Calu3 (cell line): Measurements from ENCODE around the gene FCAMR. TPM values are rescaled to one million over a fixed set of nuclear protein-coding genes. Genes with fewer than 3 reads are reported as not detected.

Source experiments
- BruUV-seq: library from RNA; stranded (reverse); fragments of 400-500 nt; replicated peaks from 2 replicates; lab custom pipeline; 2021; lab: Mats Ljungman, UMichigan
- CTCF ChIA-PET: fragments of 300-600 bp; sonication (Branson Sonifier 250); formaldehyde crosslinking; loops from one replicate; lab custom pipeline; 2022; ENCODE audit warnings: antibody characterized with exemption; lab: Charles Lee
- DNase-seq: peaks from one replicate; pipeline ENCODE4 v3.0.0; 2022
- H3K27ac Mint-ChIP-seq: one replicate; pipeline ENCODE4 v1.8.0; 2022; ENCODE audit warnings: mixed read lengths; ENCODE audit not compliant: unreplicated experiment
- H3K27me3 Mint-ChIP-seq: one replicate; pipeline ENCODE4 v1.8.0; 2022; ENCODE audit warnings: mixed read lengths; ENCODE audit not compliant: unreplicated experiment
- H3K36me3 Mint-ChIP-seq: one replicate; pipeline ENCODE4 v1.8.0; 2022; ENCODE audit warnings: mild to moderate bottlenecking, moderate library complexity, mixed read lengths; ENCODE audit not compliant: insufficient read depth, unreplicated experiment
- H3K4me1 Mint-ChIP-seq: one replicate; pipeline ENCODE4 v1.8.0; 2022; ENCODE audit warnings: mild to moderate bottlenecking, low read depth, mixed read lengths; ENCODE audit not compliant: unreplicated experiment
- H3K4me3 Mint-ChIP-seq: one replicate; pipeline ENCODE4 v1.8.0; 2022; ENCODE audit warnings: mild to moderate bottlenecking, low read depth, moderate library complexity, mixed read lengths; ENCODE audit not compliant: unreplicated experiment
- H3K9me3 Mint-ChIP-seq: one replicate; pipeline ENCODE4 v1.8.0; 2022; ENCODE audit warnings: low read depth, mixed read lengths; ENCODE audit not compliant: unreplicated experiment
- CTCF ChIP-seq: fragments of 200-600 bp; IDR thresholded peaks from one replicate; pipeline ENCODE4 v1.8.0; 2022; ENCODE audit warnings: antibody characterized with exemption; ENCODE audit not compliant: unreplicated experiment
- intact Hi-C: fragments of 100-400 bp; cut with micrococcal nuclease; formaldehyde crosslinking; loops from one replicate; pipeline ENCODE4 v1.10.0; 2022; ENCODE audit not compliant: unreplicated experiment
- total RNA-seq: library from RNA; stranded (reverse); gene quantifications from 2 replicates; pipeline ENCODE4 v1.2.3, GENCODE V29; 2022

Gene FCAMR
- total RNA-seq, 1 experiment from 2014 or later, result not detected

GRCh38 chr1:206921772-206922265 is 48.4 kb downstream of the FCAMR start, which contains the start of gene FCMR:
Gene FCMR, minus strand, starts transcription at chr1:206921941. Its CDS starts 87 bp downstream, at chr1:206921854.
- no peak within 1 kb of the TSS for H3K4me3 Mint-ChIP-seq
- H3K27ac Mint-ChIP-seq, result no peak within 1 kb of the TSS
- no peak for TF ChIP-seq CTCF
- no TSS peak for BruUV-seq
- no peaks in the 10 kb centered on the region for H3K36me3 Mint-ChIP-seq
- CTCF ChIA-PET, result interaction anchor here (1.8 kb wide), 1 partner anchor 9 kb away, joined by 5 read pairs; no protein-coding TSS in a partner anchor
- no peaks in the 10 kb centered on the region for H3K27me3 Mint-ChIP-seq
- DNase-seq, result no peak
- H3K4me1 Mint-ChIP-seq, result no peaks in the 10 kb centered on the region
- H3K9me3 Mint-ChIP-seq, result no peaks in the 10 kb centered on the region
- intact Hi-C loops, result no loop called here

- Mint-ChIP-seq H3K4me3 (no peak overlapping the region), H3K36me3 (no peaks in the 10 kb centered on the region), H3K27me3 (peaks cover 20% of the 10 kb centered on the region), H3K9me3 (no peaks in the 10 kb centered on the region), H3K4me1 (peaks cover 3% of the 10 kb centered on the region), H3K27ac (no peak overlapping the region)
- no peak for DNase-seq
- intact Hi-C loops, result no loop called here
- TF ChIP-seq CTCF, result no peak
- BruUV-seq, result no TSS peak
- CTCF ChIA-PET, result interaction anchor here (1.6 kb wide), 1 partner anchor 287 kb away, joined by 3 read pairs; no protein-coding TSS in a partner anchor
These were observed 52.2 kb downstream of the FCAMR start for GRCh38 chr1:206918076-206918475.

GRCh38 chr1:206916000-206916709 is 54.1 kb downstream of the FCAMR start:
- no peak for TF ChIP-seq CTCF
- intact Hi-C loops, result no loop called here
- no peak overlapping the region for H3K4me3 Mint-ChIP-seq
- CTCF ChIA-PET, result interaction anchor here (0.6 to 1.6 kb wide), 4 partner anchors 21 to 482 kb away, joined by 3 to 7 read pairs (median 4); no protein-coding TSS in a partner anchor
- H3K9me3 Mint-ChIP-seq, result no peaks in the 10 kb centered on the region
- H3K36me3 Mint-ChIP-seq, result no peaks in the 10 kb centered on the region
- BruUV-seq, result no TSS peak
- peaks cover 20% of the 10 kb centered on the region for H3K27me3 Mint-ChIP-seq
- peaks cover 17% of the 10 kb centered on the region for H3K4me1 Mint-ChIP-seq
- no peak for DNase-seq
- H3K27ac Mint-ChIP-seq, result no peak overlapping the region

- Mint-ChIP-seq H3K36me3 (peaks cover under 1% of the 10 kb centered on the region), H3K27me3 (peaks cover 20% of the 10 kb centered on the region), H3K4me3 (no peak overlapping the region), H3K27ac (no peak overlapping the region), H3K9me3 (no peaks in the 10 kb centered on the region), H3K4me1 (peaks cover 17% of the 10 kb centered on the region)
- TF ChIP-seq CTCF, result no peak
- no TSS peak for BruUV-seq
- CTCF ChIA-PET, result interaction anchor here (0.9 kb wide), 1 partner anchor 21 kb away, joined by 3 read pairs; no protein-coding TSS in a partner anchor
- intact Hi-C loops, result no loop called here
- DNase-seq, result no peak
These were observed 55.1 kb downstream of the FCAMR start for GRCh38 chr1:206915030-206915735.
